ENCODE data around the gene MRPS18B. TPM values are rescaled to one million over a fixed set of nuclear protein-coding genes. Genes with fewer than 3 reads are reported as not detected.

The MRPS18B gene
- total and polyA plus RNA-seq, 5 experiments from 2014 or later: 43.1 to 161 (median 87.4) TPM

DNA sequence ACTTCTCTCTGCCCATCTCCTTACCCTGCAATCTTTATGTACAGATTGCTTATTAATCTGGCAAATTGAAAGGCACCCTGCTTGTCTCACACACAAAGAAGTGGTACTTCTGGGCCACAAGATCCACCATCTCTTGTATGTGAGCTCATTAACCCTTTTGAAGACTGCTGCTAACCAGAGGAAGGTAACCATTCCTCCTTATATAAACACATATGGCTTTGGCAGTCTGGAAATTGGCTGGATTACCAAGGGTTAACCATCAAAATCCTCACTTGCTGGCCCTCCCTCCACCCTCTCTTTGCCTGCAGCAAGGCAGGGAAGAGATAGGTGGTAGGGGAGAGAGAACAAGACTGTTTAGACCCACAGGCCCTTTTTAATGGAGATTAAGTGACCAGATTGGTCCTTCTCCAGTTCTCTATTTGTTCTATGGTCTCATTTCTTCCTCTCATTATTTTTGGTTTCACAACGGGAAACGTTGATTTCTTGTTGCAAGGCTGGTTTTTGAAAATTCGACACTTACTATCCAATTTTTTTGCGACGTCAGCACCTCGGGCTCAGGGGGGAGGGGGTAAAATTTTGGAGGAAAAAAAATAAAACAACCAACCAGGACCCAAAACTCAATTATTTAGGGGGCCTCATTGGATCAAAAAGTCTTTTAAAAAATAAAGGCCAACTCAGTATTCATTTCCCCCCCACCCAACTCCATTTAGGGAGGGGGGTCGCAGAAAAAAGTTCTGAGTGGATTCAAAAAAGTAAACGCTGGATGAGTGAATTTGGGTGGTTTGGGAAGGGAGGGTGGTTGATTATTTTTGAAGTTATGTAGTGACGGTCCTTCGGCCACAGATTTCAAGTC is 1.5 kb upstream of the MRPS18B start:
- Mint-ChIP-seq H3K9me3 (peaks cover 0 to 3% (median 0%) of the 10 kb centered on the region in 9 donors), H3K27ac (peak overlapping the region; percentile 99 to 100 (median 100)), H3K4me1 (peaks cover 26 to 69% (median 53%) of the 10 kb centered on the region in 4 donors), H3K27me3 (peaks cover 0 to 8% (median 0%) of the 10 kb centered on the region in 5 donors), H3K4me3 (peak overlapping the region; percentile 92 to 100 (median 99)), H3K36me3 (peaks cover 23 to 52% (median 23%) of the 10 kb centered on the region in 3 donors)
- DNase-seq (peak in 9 of 10 donors; percentile 27 to 68 (median 62)), ATAC-seq (peak in 1 of 2 donors; percentile 2)
- POLR2A ChIA-PET: interaction anchor here (0.7 to 4.7 kb wide), 27 partner anchors 11 to 729 kb away, joined by 3 to 78 read pairs (median 12); partner anchors contain the start of genes ABCF1, ATAT1, C6orf136 and DHX16

DNA sequence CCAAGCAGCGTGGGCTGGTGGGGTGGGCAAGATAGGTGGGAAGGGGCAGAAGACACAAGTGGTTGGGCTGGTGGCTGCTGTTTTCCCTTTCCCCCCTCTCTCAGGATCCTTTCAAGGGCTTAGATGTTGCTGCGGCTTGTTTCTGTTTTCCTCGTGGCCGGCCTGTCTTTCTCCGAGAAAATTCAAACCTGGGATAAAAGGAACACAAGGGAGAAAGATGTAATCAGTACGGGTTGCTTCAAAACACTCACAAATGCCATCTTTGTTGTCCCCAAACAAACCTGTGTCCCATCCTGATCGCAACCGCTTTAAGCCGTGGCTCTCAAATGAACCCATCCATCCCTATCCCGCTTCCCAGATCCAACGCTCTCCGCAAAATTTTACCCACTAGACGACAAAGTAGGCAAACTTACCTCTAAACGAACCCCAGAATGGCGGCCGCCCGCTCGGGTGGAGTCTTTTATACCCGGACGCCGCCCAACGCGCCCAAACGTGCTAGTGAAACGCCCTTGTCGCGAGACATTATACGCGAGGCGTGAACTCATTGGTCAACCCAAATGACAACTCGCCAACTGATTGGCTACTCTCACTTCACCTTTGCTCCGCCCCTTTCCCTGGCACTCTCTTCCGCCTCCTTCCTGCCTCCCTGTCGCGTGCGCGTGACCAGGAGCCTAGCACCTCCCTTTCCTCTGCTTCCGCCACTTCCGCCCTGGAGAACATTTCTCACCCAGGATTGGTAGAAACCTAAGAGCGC is 652 bp upstream of the MRPS18B start, which contains the start of gene PPP1R10:
TSS of gene PPP1R10 (minus strand) at position 433 of the 754 bp plus-strand sequence. CDS start 7,299 bp downstream, outside the sequence.
- H3K27ac Mint-ChIP-seq: peak within 1 kb of the TSS; percentile 99 to 100 (median 100)
- DNase-seq (peak; percentile 83 to 100 (median 99)), ATAC-seq (peak; percentile 70 to 77)
- peak within 1 kb of the TSS; percentile 92 to 100 (median 99) for H3K4me3 Mint-ChIP-seq
- peaks cover 0 to 8% (median 0%) of the 10 kb centered on the region in 5 donors for H3K27me3 Mint-ChIP-seq
- peaks cover 23 to 58% (median 26%) of the 10 kb centered on the region in 3 donors for H3K36me3 Mint-ChIP-seq
- H3K4me1 Mint-ChIP-seq: peaks cover 18 to 61% (median 48%) of the 10 kb centered on the region in 4 donors
- POLR2A ChIA-PET: interaction anchor here (0.5 to 2.4 kb wide), 35 partner anchors 9 to 924 kb away, joined by 3 to 24 read pairs (median 4); partner anchors contain the start of genes ABCF1, ATAT1, C6orf136 and DHX16
- peaks cover 0 to 3% (median 0%) of the 10 kb centered on the region in 9 donors for H3K9me3 Mint-ChIP-seq

DNA sequence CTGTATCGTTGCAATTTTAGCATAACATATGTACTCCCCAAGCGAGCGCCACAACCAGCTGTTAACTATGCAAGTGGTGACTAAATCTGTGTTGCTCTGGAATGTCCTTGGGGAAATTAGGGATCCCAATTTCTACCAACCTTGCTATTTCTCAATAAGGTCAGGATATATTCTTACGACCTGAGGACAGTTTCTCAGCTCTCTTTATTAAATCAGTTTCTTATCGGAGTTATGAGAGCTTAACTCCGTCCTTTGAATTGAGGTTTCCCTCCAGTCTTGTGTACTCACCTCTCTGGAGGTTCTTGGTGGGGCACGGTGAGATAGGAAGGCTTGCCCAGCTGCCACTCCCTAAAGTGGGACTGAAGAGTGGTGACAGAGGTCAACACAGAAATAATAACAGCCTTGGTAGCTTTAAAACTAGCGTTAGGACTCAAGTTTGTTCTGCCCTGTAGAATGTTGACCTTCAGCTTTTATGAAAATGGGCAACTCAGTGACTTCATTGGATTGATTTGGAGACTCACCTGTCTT is 694 bp downstream of the MRPS18B start:
- H3K36me3 Mint-ChIP-seq: peaks cover 23 to 68% (median 26%) of the 10 kb centered on the region in 3 donors
- H3K27me3 Mint-ChIP-seq: peaks cover 0 to 8% (median 0%) of the 10 kb centered on the region in 5 donors
- peak overlapping the region; percentile 92 to 100 (median 99) for H3K4me3 Mint-ChIP-seq
- peaks cover 15 to 48% (median 38%) of the 10 kb centered on the region in 4 donors for H3K4me1 Mint-ChIP-seq
- H3K9me3 Mint-ChIP-seq: peaks cover 0 to 3% (median 0%) of the 10 kb centered on the region in 9 donors
- POLR2A ChIA-PET: interaction anchor here (0.9 to 2.4 kb wide), 35 partner anchors 8 to 923 kb away, joined by 3 to 24 read pairs (median 5); partner anchors contain the start of genes ABCF1, ATAT1, C6orf136 and DHX16
- no peak for DNase-seq
- ATAC-seq: no peak
- peak overlapping the region; percentile 99 to 100 (median 100) for H3K27ac Mint-ChIP-seq

DNA sequence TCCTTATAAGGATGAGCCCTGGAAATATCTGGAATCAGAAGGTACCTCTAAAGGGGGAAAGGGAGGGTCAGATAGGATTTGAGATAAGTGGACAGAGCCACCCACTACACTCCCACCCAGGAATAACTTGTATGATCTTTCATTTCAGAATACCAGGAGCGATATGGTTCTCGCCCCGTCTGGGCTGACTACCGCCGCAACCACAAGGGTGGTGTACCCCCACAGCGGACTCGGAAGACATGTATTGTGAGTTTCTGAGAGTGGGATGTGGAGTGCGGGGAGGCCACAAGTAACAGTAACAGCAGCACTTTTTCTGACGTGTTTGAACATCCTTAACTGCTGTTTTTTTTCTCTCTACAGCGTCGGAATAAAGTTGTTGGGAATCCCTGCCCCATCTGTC is 1.9 kb downstream of the MRPS18B start:
- peak overlapping the region in 8 of 10 donors; percentile 4 to 100 (median 98) for H3K4me3 Mint-ChIP-seq
- no peak for ATAC-seq

DNA sequence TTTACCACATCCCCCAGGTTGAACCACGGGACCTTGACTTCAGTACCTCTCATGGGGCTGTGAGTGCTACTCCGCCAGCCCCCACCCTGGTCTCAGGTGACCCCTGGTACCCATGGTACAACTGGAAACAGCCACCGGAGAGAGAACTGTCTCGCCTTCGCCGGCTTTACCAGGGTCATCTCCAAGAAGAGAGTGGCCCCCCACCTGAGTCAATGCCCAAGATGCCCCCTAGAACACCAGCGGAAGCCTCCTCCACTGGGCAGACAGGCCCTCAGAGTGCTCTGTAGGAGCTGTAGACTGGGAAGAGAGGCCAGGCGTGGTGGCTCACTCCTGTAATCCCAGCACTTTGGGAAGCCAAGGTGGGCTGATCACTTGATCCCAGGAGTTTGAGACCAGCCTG is 7.9 kb downstream of the MRPS18B start:
- Mint-ChIP-seq H3K4me3 (peak overlapping the region in 2 of 10 donors; percentile 89 to 93), H3K36me3 (peaks cover 0 to 86% (median 16%) of the 10 kb centered on the region in 3 donors), H3K27ac (peak overlapping the region in 7 of 10 donors; percentile 74 to 98 (median 96)), H3K4me1 (peaks cover 13 to 38% (median 25%) of the 10 kb centered on the region in 4 donors), H3K27me3 (no peaks in the 10 kb centered on the region), H3K9me3 (no peaks in the 10 kb centered on the region)
- ATAC-seq (no peak), DNase-seq (no peak)
- POLR2A ChIA-PET: interaction anchor here (0.6 to 3.2 kb wide), 8 partner anchors 8 to 1516 kb away, joined by 3 to 36 read pairs (median 4); partner anchors contain the start of genes C6orf136, MRPS18B and PPP1R10

More for the DNA sequence above, 1.9 kb downstream of the MRPS18B start:
- Mint-ChIP-seq H3K4me1 (peaks cover 9 to 36% (median 27%) of the 10 kb centered on the region in 4 donors), H3K36me3 (peaks cover 23 to 75% (median 26%) of the 10 kb centered on the region in 3 donors), H3K27ac (peak overlapping the region; percentile 24 to 100 (median 100)), H3K27me3 (peaks cover 0 to 8% (median 0%) of the 10 kb centered on the region in 5 donors), H3K9me3 (peaks cover 0 to 3% (median 0%) of the 10 kb centered on the region in 9 donors)
- no peak for DNase-seq
- POLR2A ChIA-PET: no interaction called here

DNA sequence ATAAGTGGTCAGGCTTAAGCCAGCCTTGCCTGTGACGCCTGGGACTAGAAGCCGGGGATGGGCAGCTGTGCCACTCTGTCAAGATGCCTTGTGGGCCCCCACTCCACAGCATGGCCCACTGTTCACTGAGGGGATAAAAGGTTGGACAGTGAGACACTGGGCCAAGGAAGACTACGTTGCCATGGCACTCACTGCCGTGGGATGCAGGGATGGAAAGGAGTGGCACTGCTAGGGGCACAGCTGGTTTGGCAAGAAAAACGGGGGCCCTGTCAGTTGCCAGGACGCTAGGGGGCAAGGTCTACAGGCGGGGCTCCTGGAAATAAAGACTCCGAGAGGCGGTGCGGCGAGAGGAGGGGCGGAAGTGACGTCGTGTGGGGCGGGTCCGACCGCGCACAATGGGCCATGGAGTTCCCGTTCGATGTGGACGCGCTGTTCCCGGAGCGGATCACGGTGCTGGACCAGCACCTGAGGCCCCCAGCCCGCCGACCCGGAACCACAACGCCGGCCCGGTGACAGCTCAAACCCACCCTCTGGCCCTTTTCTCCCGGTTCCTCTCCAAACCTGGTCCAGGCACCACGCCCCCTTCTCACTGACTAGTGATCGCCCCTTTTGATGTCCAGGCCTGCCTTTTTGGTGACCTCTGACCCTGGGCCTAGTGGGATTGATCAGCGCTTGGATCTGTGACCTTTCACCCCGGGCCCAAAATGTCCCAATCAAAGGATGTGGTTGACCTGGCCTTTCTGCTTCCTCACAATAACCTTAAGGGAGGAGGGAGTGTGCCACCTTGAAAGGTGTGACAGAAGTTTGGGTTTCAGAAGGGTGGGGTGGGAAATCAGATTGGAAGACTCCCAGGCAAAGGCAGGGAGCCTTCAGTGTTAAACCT is 9.1 kb downstream of the MRPS18B start, which contains the start of gene ATAT1:
TSS of gene ATAT1 (plus strand) at position 391 of the 883 bp plus-strand sequence.
- peaks cover 0 to 83% (median 12%) of the 10 kb centered on the region in 3 donors for H3K36me3 Mint-ChIP-seq
- POLR2A ChIA-PET: interaction anchor here (0.6 to 3.2 kb wide), 9 partner anchors 9 to 145 kb away, joined by 3 to 36 read pairs (median 3); partner anchors contain the start of genes MRPS18B and PPP1R10
- H3K9me3 Mint-ChIP-seq: no peaks in the 10 kb centered on the region

DNA sequence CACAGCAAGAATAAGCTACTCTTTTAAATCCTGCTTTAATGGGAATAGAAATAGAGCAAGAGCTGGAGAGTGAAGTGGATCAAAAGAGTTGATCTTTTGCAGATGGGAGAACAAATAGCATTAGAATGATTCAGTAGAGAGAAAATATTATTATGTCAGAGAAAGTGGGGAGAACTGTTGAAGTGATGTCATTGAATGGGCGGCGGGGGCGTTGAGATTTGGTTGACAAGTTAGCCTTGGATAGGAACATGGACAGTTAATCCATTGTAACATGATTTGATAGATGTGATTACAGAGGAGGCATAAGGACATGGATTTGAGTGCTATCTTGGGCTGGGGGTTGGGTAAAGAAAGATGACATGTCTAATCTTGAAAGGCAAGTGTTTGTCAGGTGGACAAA is 18.2 kb downstream of the MRPS18B start:
- POLR2A ChIA-PET: interaction anchor here (0.7 kb wide), 1 partner anchor 9 kb away, joined by 3 read pairs; no protein-coding TSS in a partner anchor
- H3K4me1 Mint-ChIP-seq: peaks cover 7 to 9% (median 8%) of the 10 kb centered on the region in 4 donors
- ATAC-seq: no peak
- no peak for DNase-seq
- peak overlapping the region in 1 of 10 donors; percentile 47 for H3K27ac Mint-ChIP-seq
- no peak overlapping the region for H3K4me3 Mint-ChIP-seq
- H3K36me3 Mint-ChIP-seq: peaks cover 0 to 28% (median 8%) of the 10 kb centered on the region in 3 donors
- no peaks in the 10 kb centered on the region for H3K9me3 Mint-ChIP-seq
- no peaks in the 10 kb centered on the region for H3K27me3 Mint-ChIP-seq

More for the DNA sequence above, 9.1 kb downstream of the MRPS18B start, which contains the start of gene ATAT1:
- peak within 1 kb of the TSS; percentile 49 to 98 (median 97) for H3K27ac Mint-ChIP-seq
- no peaks in the 10 kb centered on the region for H3K27me3 Mint-ChIP-seq
- DNase-seq (peak; percentile 84 to 94 (median 88)), ATAC-seq (peak; percentile 99 to 100)
- peak within 1 kb of the TSS; percentile 89 to 94 (median 92) for H3K4me3 Mint-ChIP-seq
- peaks cover 13 to 32% (median 25%) of the 10 kb centered on the region in 4 donors for H3K4me1 Mint-ChIP-seq

DNA sequence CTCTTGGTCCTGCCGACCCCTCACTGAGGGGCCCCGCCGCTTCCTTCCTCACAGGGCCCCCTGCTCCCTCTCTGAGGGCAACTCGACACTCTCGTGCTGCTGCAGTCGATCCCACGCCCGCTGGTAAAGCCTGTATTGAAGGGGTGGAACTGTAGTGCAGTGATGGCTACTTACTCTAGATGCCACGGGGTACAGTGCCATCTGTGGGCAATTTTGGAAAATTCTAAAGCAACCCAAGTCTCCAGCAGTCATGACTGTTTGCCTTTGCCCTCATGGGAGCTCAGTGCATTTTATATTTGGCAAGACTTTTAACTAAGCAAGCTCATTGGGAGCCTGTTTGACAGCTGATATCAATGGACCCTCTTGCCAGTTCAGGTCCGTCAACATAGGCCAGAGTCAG is 22.8 kb downstream of the MRPS18B start:
- Mint-ChIP-seq H3K27me3 (no peaks in the 10 kb centered on the region), H3K27ac (peak overlapping the region in 9 of 10 donors; percentile 83 to 96 (median 92)), H3K4me3 (peak overlapping the region in 1 of 10 donors; percentile 54), H3K36me3 (peaks cover 0 to 23% (median 4%) of the 10 kb centered on the region in 3 donors), H3K9me3 (no peaks in the 10 kb centered on the region), H3K4me1 (peaks cover 22 to 35% (median 30%) of the 10 kb centered on the region in 4 donors)
- DNase-seq: peak in 2 of 10 donors; percentile 26 to 34
- POLR2A ChIA-PET: interaction anchor here (0.5 to 1.9 kb wide), 8 partner anchors 8 to 90 kb away, joined by 3 to 15 read pairs (median 5); partner anchors contain the start of genes ATAT1, DHX16, MRPS18B and PPP1R10
- ATAC-seq: peak; percentile 68 to 80

DNA sequence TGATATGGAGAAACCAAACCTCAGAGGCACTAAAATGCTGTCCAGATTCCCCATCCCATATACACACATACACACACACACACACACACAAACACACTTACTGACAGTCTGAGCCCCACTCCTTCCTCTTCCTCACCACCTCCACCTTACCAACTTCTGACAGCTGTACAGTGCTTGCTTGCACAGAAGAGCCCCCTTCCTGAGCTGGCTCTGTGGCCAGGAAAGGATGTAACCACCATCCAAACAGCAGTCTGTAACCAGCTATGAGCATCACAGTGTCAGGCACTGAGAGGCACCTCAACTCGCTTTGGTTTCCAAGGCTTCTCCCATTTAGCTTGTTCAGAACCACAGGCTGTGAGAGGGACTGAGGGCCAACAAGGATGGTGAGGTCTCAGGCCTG is 23.4 kb downstream of the MRPS18B start:
- DNase-seq: peak in 5 of 10 donors; percentile 18 to 43 (median 28)
- Mint-ChIP-seq H3K4me3 (peak overlapping the region in 7 of 10 donors; percentile 21 to 80 (median 46)), H3K27me3 (no peaks in the 10 kb centered on the region), H3K27ac (peak overlapping the region; percentile 83 to 96 (median 92)), H3K9me3 (no peaks in the 10 kb centered on the region), H3K36me3 (peaks cover 0 to 25% (median 0%) of the 10 kb centered on the region in 3 donors), H3K4me1 (peaks cover 28 to 40% (median 33%) of the 10 kb centered on the region in 4 donors)
- peak; percentile 85 to 95 for ATAC-seq
- POLR2A ChIA-PET: interaction anchor here (0.5 to 1.9 kb wide), 10 partner anchors 8 to 89 kb away, joined by 3 to 15 read pairs (median 4); partner anchors contain the start of genes ATAT1, DHX16, MRPS18B and PPP1R10

DNA sequence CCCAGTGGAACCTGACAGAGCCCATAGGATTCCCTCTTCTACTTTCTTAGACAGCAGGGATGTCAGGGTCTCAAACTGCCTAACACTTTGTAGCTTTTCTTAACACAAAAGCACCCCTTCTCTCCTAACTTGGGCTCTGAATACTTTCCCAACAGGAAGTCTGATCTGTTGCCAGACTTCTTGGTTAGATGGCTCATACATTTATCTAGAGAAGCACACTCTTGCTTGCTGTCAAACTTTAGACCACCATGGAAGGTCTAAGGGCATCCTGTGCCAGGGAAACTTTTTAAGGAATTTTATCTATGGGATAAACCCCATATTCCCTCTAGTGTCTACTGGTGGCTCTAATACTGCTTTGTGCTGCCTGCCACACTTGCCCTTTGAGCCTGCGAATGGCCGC is 26.0 kb downstream of the MRPS18B start:
- H3K36me3 Mint-ChIP-seq: peaks cover 0 to 19% (median 0%) of the 10 kb centered on the region in 3 donors
- H3K27ac Mint-ChIP-seq: peak overlapping the region in 5 of 10 donors; percentile 9 to 70 (median 55)
- no peak overlapping the region for H3K4me3 Mint-ChIP-seq
- peaks cover 36 to 55% (median 46%) of the 10 kb centered on the region in 4 donors for H3K4me1 Mint-ChIP-seq
- POLR2A ChIA-PET: interaction anchor here (0.6 to 1.3 kb wide), 3 partner anchors 99 to 164 kb away, joined by 3 to 4 read pairs (median 3); no protein-coding TSS in a partner anchor
- ATAC-seq: no peak
- no peak for DNase-seq
- H3K9me3 Mint-ChIP-seq: no peaks in the 10 kb centered on the region
- H3K27me3 Mint-ChIP-seq: no peaks in the 10 kb centered on the region
